CD14-positive monocyte (primary cell): ENCODE data around the gene C2. TPM values are rescaled to one million over a fixed set of nuclear protein-coding genes. Genes with fewer than 3 reads are reported as not detected.
A peak's percentile ranks its signal among the peaks of the same experiment; 100 is the strongest.

Experiments
- DNase-seq, 3 donors: peaks; one replicate each; pipeline ENCODE4 v3.0.0-alpha.2; 2011 to 2022
- H2AFZ ChIP-seq: 2 replicates; pipeline ENCODE4 v1.6.0; 2012; ENCODE audit warnings: mild to moderate bottlenecking, low read depth, low read length, inconsistent platforms; ENCODE audit not compliant: insufficient read depth, poor library complexity, severe bottlenecking
- H3K27ac ChIP-seq, 2 donors: 1 replicate in 1 of 2; 2 replicates in 1 of 2; pipeline ENCODE4 v1.5.1; 2012 to 2013; ENCODE audit warnings: low read length in 2 of 2, control low read depth in 1 of 2, inconsistent platforms in 1 of 2, low read depth in 1 of 2, mild to moderate bottlenecking in 1 of 2
- H3K27me3 ChIP-seq, 2 donors: one replicate each; pipeline versions ENCODE4 v1.6.0 to v1.6.1; 2011 to 2013; ENCODE audit warnings: low read length in 2 of 2; ENCODE audit not compliant: control insufficient read depth in 2 of 2, insufficient read depth in 2 of 2
- H3K36me3 ChIP-seq, 2 donors: replicated peaks in 1 of 2; 1 replicate in 1 of 2; 2 replicates in 1 of 2; pipeline versions ENCODE4 v1.5.1 to v1.6.1; 2012 to 2013; ENCODE audit warnings: low read length in 2 of 2, control low read depth in 1 of 2, inconsistent platforms in 1 of 2, mild to moderate bottlenecking in 1 of 2; ENCODE audit not compliant: insufficient read depth in 2 of 2, control insufficient read depth in 1 of 2
- H3K4me1 ChIP-seq, 2 donors: 1 replicate in 1 of 2; 2 replicates in 1 of 2; pipeline versions ENCODE4 v1.5.1 to v1.6.1; 2012 to 2013; ENCODE audit warnings: low read length in 2 of 2, control low read depth in 1 of 2, inconsistent platforms in 1 of 2, mild to moderate bottlenecking in 1 of 2, moderate library complexity in 1 of 2; ENCODE audit not compliant: insufficient read depth in 2 of 2, control insufficient read depth in 1 of 2
- H3K4me2 ChIP-seq: replicated peaks from 2 replicates; pipeline ENCODE3; 2012; ENCODE audit warnings: low read length, moderate library complexity, mild to moderate bottlenecking; ENCODE audit not compliant: poor library complexity, severe bottlenecking; ENCODE audit errors: extremely low read depth
- H3K4me3 ChIP-seq, 3 experiments: fragments of 200-600 bp in 1 of 3; sonication (generic) in 1 of 3; replicated peaks in 1 of 3; 1 replicate in 2 of 3; 2 replicates in 1 of 3; pipeline ENCODE4 v1.5.1; 2011 to 2013; ENCODE audit warnings: low read length in 3 of 3, mild to moderate bottlenecking in 3 of 3, control low read depth in 2 of 3, low read depth in 2 of 3, inconsistent platforms in 1 of 3, moderate library complexity in 1 of 3
- H3K79me2 ChIP-seq: 2 replicates; pipeline ENCODE4 v1.6.0; 2012; ENCODE audit warnings: mild to moderate bottlenecking, control low read depth, inconsistent platforms, low read length, moderate library complexity; ENCODE audit not compliant: insufficient read depth
- H3K9ac ChIP-seq: 2 replicates; pipeline ENCODE4 v1.6.0; 2017; ENCODE audit warnings: low read length, mild to moderate bottlenecking; ENCODE audit not compliant: insufficient read depth, poor library complexity, severe bottlenecking
- H3K9me3 ChIP-seq, 2 donors: replicated peaks in 1 of 2; 1 replicate in 1 of 2; 2 replicates in 1 of 2; pipeline versions ENCODE4 v1.5.1 to v1.6.1; 2012 to 2013; ENCODE audit warnings: low read length in 2 of 2, control low read depth in 1 of 2; ENCODE audit not compliant: control insufficient read depth in 1 of 2, insufficient read depth in 1 of 2
- H4K20me1 ChIP-seq: 2 replicates; pipeline ENCODE4 v1.6.0; 2012; ENCODE audit warnings: mild to moderate bottlenecking, low read length, control low read depth, moderate library complexity; ENCODE audit not compliant: insufficient read depth
- H3K27ac Mint-ChIP-seq, 7 donors: one replicate each; pipeline ENCODE4 v1.8.0; 2020; ENCODE audit warnings: mild to moderate bottlenecking in 7 of 7, mixed read lengths in 7 of 7, moderate library complexity in 6 of 7, inconsistent platforms in 2 of 7
- H3K27me3 Mint-ChIP-seq, 3 donors: one replicate each; pipeline ENCODE4 v1.8.0; 2021 to 2022; ENCODE audit warnings: low read depth in 3 of 3, mild to moderate bottlenecking in 3 of 3, mixed read lengths in 3 of 3, moderate library complexity in 3 of 3, inconsistent platforms in 1 of 3
- H3K36me3 Mint-ChIP-seq, 2 donors: one replicate each; pipeline ENCODE4 v1.8.0; 2020; ENCODE audit warnings: mixed read lengths in 2 of 2, inconsistent platforms in 1 of 2, mild to moderate bottlenecking in 1 of 2
- H3K4me1 Mint-ChIP-seq: one replicate; pipeline ENCODE4 v1.8.0; 2020; ENCODE audit warnings: mild to moderate bottlenecking, mixed read lengths
- H3K4me3 Mint-ChIP-seq, 2 donors: one replicate each; pipeline ENCODE4 v1.8.0; 2020; ENCODE audit warnings: mild to moderate bottlenecking in 2 of 2, mixed read lengths in 2 of 2, moderate library complexity in 1 of 2
- H3K9me3 Mint-ChIP-seq, 7 donors: one replicate each; pipeline ENCODE4 v1.8.0; 2020 to 2022; ENCODE audit warnings: mixed read lengths in 7 of 7, mild to moderate bottlenecking in 6 of 7, moderate library complexity in 6 of 7, inconsistent platforms in 2 of 7
- CTCF ChIP-seq: fragments of 200-600 bp; IDR thresholded peaks from one replicate; pipeline ENCODE4 v1.8.0; 2022; ENCODE audit warnings: antibody characterized with exemption, mild to moderate bottlenecking
- WGBS: methylation state at CpG from one replicate; pipeline ENCODE4 v1.1.5; 2013; ENCODE audit warnings: missing lambda C conversion rate; ENCODE audit not compliant: insufficient coverage; 5-methylcytosine and 5-hydroxymethylcytosine counted together
- intact Hi-C, 2 donors: fragments of 100-400 bp; cut with micrococcal nuclease; formaldehyde crosslinking; loops; one replicate each; pipeline versions ENCODE4 v1.15.0 to v1.15.1; 2023
- polyA plus RNA-seq, 3 donors: library from polyadenylated mRNA; depleted of rRNA in 1 of 3; unstranded in 2 of 3; stranded (reverse) in 1 of 3; fragments of 300-500 nt in 2 of 3; fragments of >200 nt in 1 of 3; fragmentation: Illumina TruSeq in 2 of 3; gene quantifications; 1 replicate in 2 of 3; 2 replicates in 1 of 3; pipeline ENCODE4 v1.2.3, GENCODE V29; 2012 to 2021

Gene C2
- polyA plus RNA-seq, 3 donors: 5.4 to 7.2 (median 6.5) TPM

GRCh38 chr6:31963921-31964320 is 36.4 kb downstream of the C2 start:
- DNase-seq: no peak
- Mint-ChIP-seq H3K4me1 (peaks cover 12% of the 10 kb centered on the region), H3K36me3 (peaks cover 85 to 90% of the 10 kb centered on the region in 2 donors), H3K27me3 (peaks cover 0 to 1% (median 0%) of the 10 kb centered on the region in 3 donors), H3K9me3 (no peaks in the 10 kb centered on the region), H3K27ac (peak overlapping the region in 2 of 7 donors; percentile 28 to 37), H3K4me3 (no peak overlapping the region)
- H3K4me1 ChIP-seq: peaks cover 8 to 13% of the 10 kb centered on the region in 2 donors
- H3K27ac ChIP-seq: no peak overlapping the region
- intact Hi-C loops: no loop called here
- H4K20me1 ChIP-seq: no peaks in the 10 kb centered on the region
- 97% methylated on average over 7 of the region's 19 CpGs for WGBS
- H3K27me3 ChIP-seq: no peaks in the 10 kb centered on the region
- H3K4me2 ChIP-seq: no peak overlapping the region
- H2AFZ ChIP-seq: no peak overlapping the region
- no peak overlapping the region for H3K4me3 ChIP-seq
- H3K79me2 ChIP-seq: peaks cover 17% of the 10 kb centered on the region
- peaks cover 84 to 92% of the 10 kb centered on the region in 2 donors for H3K36me3 ChIP-seq
- no peak for TF ChIP-seq CTCF
- no peaks in the 10 kb centered on the region for H3K9me3 ChIP-seq
- no peak overlapping the region for H3K9ac ChIP-seq

GRCh38 chr6:31965700-31966099 is 38.2 kb downstream of the C2 start:
- no peak for TF ChIP-seq CTCF
- intact Hi-C loops: no loop called here
- peak overlapping the region in 1 of 7 donors; percentile 83 for H3K27ac Mint-ChIP-seq

More at GRCh38 chr6:31965700-31966099, 38.2 kb downstream of the C2 start:
- H3K36me3 ChIP-seq: peaks cover 92 to 100% of the 10 kb centered on the region in 2 donors
- Mint-ChIP-seq H3K4me1 (peaks cover 7% of the 10 kb centered on the region), H3K9me3 (no peaks in the 10 kb centered on the region), H3K4me3 (no peak overlapping the region), H3K27me3 (peaks cover 0 to 1% (median 0%) of the 10 kb centered on the region in 3 donors), H3K36me3 (peaks cover 92 to 94% of the 10 kb centered on the region in 2 donors)
- peaks cover 5% of the 10 kb centered on the region for H3K79me2 ChIP-seq
- peaks cover 0 to 4% of the 10 kb centered on the region in 2 donors for H3K4me1 ChIP-seq
- H3K27ac ChIP-seq: no peak overlapping the region
- no peak overlapping the region for H3K9ac ChIP-seq
- no peaks in the 10 kb centered on the region for H4K20me1 ChIP-seq
- WGBS: 92% methylated on average over 13 of the region's 13 CpGs
- H3K4me2 ChIP-seq: no peak overlapping the region
- H3K4me3 ChIP-seq: no peak overlapping the region
- DNase-seq: no peak
- H3K9me3 ChIP-seq: no peaks in the 10 kb centered on the region
- H2AFZ ChIP-seq: no peak overlapping the region
- H3K27me3 ChIP-seq: no peaks in the 10 kb centered on the region
